HG03108 (cell line): ENCODE measurements around the gene MAFB.

Experiments used
- ATAC-seq: cut with Tn5 transposase; IDR thresholded peaks from one replicate; pipeline ENCODE4 v1.9.1; 2021; ENCODE audit warnings: moderate library complexity; ENCODE audit not compliant: unreplicated experiment

MAFB gene

DNA sequence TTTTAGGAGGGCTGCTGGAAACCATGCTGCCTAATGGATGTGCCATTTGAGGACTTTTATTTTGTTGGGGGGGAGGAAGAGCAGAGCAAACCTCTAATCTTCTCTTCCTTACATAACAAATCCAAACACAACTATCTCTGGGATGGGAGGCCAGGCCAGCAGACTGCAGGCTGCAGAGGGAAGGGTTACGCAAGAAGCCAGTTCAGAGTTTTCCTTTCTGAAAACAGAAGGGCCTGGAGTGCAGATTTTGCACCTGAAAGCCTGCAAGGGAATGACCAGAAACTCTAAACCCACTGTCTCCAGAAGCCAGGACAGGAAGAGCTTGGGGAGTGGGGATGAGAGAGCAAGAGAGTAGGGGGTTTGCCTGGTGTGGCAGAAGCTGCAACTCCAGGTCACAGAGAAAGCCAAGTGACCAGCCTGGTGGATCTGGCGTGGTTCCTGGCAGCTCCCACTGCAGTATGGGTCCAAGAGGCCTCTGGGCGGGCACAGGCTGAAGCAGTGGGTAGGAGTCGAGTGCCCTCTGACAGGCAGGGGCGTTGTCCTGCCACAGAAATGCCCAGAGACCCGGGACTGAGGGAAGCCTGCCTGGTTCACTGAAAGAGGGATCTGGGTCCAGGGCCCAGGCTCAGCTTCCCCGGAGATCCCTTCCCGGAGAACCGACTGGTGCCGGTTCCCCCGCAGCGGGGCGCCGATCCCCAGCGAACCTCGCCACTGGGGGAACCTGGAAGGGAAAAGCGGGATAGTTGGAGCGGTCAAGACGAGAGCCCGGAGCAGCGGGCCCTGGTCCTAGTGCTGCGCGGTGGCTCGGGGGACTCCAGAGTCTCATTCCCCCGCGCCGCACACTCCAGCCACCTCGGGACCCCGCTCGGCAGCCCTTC lies 6.7 kb downstream of the MAFB start:
- ATAC-seq: no peak

DNA sequence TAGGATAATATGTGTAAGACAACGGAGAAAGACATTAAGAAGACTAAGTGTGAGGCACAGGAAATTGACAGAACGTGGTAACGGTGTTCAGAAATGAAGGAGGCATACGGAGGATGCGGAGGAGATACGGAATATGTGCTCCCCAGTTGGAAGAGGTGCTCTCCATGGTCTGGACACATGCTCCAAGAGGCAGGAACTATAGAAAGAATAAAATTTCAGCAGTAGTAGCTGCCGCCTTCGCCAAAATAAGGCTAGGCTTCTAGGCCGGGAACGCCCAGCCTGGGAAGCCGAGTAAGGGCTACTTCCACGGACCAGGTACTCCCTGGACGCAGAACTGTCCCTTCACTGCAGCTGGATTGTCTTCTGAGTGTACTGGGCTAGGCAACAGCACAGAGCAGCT lies 7.4 kb downstream of the MAFB start:
- no peak for ATAC-seq

DNA sequence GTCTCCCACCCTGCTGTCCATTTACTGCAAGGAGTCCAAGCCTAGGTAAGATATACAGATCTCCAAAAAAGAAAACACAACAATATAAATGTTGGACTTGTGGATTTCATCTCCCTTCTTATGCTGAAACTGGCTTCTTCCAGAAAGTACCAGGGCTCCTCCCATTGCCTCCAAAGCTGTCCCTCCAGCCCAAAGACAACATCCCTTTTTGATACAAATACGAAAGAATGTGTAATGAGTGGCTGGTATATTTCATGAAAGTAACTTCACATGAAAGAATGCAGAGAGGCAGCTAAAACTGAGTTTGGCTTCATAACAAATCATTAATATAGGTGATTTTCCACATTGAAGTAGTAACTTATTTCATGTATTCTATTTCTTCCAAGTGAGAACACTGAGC lies 7.9 kb downstream of the MAFB start:
- ATAC-seq: no peak

DNA sequence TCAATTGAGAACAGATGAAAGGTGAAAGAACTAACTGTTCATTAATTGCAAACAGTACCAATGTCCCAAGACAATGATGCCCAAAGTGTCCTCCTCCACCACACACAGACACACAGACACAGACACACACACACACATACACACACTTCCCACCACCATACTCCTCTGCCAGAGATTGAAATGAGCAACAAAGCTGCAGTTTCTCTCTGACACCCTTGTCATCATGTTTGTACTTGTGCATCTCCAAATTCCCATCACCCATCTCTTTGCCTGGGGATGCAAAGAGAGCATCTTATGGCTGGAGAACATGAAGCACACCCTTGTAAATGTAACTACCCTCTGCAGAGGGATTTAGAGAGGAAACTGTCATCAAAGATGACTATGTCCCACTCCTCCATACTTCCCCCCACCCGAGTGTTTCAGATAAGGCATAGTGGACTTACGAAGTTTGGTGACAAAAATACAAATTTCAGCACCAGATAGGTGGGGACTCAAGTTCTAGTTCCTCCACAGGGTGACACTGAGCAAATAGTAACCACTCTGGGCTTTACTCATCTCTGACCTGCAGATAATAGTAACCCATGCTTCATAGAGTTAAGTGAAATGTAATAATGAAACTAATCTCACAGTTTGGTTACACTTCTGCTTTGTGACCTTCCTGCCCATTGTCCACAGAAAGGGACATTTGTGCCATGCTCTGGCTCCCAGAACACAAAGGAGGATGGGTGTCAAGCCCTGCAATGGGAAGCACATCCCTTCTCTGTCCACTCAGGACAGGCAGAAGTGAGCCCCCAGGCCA lies 8.7 kb downstream of the MAFB start:
- peak; percentile 70 for ATAC-seq

DNA sequence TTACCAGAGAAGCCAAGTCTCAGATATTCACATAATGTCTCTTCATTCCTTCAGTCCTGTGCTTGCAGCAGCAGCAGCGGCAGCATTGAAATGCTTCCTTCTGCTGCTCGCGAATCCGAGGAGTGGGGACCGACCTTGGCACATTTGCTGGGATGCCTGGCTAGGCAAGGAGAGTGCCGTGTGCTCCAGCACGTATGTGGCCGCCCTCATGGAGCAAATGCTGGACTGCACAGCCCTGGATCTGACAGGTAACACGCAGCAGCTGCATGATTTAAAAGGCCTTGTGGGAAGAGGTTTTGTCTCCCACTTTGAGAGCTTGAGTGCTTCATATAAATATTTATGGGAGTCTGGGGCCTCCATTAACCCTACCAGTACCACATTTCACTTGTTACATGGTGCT lies 9.9 kb downstream of the MAFB start:
- no peak for ATAC-seq

DNA sequence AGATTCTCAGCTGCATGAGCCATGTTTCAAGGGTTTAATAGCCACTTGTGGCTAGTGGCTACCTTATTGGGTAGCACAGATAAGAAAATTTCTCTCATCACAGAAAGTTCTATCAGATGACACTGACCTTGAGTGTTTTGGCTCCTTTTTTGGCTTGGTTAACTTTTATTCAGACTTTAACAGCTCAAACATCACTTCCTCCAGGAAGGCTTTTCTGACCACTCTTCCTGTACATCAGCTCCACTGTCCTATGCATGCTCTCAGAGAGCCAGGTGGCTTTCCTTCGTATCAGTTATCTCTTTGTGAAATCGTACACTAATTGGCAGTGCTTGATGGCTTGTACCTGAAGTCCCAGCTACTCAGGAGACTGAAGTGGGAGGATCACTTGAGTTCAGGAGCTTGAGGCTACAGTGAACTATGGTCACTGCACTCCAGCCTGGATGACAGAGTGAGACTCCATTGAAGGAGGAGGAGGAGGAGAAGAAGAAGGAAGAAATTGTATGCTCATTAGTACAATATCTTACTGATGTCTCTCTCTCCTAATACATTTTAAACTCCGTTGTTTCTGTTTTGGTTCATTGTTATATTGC lies 10.7 kb downstream of the MAFB start:
- no peak for ATAC-seq

DNA sequence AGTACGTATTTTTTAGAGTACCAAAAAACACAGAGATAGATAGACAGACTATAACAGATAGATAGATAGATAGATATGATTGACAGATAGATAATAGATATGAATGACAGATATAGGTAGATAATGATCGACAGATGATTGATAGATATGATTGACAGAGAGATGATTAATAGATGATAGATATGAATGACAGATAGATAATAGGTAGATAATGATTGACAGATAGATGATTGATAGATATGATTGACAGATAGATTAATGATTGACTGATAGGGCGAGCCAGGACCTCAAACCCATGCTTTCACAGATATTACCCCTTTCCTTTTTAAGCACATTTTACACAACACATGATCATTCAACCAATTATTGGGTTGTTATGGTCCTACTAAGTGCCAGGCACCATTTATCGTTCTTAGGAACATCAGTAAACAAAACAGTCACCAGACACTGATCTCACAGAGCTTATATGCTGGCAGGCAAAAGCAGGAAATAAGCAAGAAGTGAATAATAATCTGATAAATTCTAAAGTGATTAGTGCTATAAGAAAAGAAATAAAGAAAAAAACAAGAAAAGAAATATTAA lies 11.6 kb downstream of the MAFB start:
- no peak for ATAC-seq

DNA sequence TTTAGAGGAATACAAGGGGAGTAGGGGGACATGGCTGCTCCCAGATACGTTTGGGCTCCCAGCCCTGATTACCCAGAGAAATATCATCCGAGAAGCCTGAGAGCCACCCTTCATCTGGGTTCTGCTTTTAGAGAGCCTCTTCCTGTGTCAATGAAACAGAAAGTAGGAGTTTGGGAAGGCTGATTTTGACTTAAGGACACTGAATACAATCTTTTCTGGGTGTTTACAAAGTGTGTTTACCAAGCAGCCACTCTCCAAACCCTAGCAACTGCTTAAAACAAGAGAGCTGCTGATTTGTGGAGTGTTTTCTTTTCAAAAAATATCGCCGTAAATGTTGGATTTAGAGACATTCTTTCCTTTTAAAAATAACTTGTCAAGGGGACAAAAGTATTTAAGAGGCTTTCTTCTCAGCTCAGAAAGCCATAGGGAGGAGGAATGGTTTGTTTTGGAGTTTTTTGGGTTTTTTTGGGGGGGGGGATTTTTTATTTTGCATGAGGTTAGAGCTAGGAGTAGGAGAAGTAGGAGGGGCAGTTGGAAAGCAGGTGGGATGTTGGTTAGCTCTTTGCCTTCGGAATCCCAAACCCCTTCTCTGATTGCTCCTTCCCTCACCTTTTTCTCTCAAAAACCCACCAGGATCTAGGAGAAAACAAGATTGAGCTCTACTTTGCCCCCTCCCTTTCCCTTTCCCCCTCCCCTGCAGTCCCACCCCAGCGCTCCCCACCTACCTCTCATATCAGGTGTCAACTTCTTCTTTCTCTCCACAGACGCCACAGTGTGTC lies 12.4 kb downstream of the MAFB start:
- no peak for ATAC-seq

DNA sequence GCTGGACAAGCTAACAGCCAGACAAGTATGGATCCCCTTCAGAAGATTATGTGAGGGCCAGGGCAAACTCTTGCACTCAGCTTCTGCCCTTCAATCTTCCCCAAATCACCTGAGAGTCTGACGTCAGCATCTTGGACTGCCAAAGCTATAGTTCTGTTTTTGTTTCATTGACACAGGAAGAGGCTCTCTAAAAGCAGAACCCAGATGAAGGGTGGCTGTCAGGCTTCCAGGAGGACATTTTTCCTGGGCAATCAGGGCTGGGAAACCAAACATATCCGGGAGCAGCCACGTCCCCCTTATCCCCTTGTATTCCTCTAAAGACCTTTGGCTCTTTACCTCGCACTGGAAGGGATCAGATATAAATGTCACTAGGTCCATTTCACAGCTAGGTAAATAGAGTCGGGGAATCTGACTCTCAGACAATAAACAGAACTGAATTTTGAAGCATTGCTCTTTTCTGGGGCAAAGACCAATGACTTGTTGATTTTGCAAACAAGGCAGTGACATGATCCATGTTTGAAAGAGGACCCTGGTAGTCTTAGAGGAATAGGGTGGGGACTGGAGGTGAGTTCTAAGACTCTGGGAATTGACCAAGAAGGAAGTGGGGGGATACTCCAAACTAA lies 13.3 kb downstream of the MAFB start:
- ATAC-seq: no peak

DNA sequence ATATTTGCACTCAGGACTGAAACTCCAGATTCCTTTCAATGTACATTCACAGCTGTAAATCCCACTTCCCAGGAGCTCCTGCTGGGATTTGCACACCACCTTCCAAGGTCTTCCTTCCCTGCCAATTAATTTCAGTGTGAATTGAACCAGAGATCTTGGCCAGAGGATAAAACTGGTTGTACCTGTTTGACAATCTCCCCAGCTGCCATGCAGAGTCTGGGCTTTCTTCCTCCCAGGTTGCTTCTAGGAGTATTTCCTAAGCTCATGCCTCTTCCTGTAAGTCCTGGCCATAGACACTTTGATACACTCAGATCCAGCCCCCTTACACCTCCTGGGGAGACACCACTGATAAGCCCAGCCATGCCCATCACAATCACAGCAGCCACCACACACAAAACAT lies 15.6 kb downstream of the MAFB start:
- no peak for ATAC-seq

DNA sequence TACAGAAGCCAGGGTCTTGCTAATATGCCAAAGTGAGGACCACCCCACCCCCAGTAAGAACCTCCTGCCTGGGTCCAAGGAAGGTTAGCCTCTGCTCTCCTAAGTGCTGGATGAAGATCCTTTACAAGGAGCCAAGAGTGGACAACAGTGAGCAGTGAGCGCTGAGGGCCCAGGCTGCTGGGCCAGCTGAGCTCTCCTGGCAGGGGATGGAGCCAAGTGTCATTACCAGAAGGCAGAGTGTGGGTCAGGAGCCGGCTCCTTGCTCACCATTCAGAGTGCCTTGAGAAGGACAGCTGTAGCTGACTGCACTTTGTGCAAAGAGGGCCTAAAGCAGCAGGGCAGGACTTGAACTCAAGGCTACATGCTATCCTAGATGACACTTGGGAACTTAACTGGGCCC lies 16.9 kb downstream of the MAFB start:
- no peak for ATAC-seq

DNA sequence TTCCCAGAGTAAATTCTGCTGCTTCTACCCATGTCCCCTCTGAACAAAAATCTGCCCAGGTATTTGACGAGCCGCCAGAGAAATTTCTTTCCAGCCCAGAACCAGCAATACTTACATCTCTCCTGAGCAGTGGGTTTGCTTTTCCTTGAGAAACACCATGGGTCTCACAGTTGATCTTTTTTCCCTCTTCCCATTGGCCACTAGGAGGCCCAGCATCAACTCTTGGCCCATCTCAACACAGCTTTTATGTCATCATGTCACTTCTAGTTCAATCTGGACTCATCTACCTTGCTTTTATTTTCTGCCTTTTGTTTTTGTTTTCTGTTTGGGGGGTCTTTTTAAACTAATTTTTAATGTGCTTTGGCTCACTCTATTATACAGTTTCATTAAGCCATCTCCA lies 18.8 kb downstream of the MAFB start:
- ATAC-seq: no peak

DNA sequence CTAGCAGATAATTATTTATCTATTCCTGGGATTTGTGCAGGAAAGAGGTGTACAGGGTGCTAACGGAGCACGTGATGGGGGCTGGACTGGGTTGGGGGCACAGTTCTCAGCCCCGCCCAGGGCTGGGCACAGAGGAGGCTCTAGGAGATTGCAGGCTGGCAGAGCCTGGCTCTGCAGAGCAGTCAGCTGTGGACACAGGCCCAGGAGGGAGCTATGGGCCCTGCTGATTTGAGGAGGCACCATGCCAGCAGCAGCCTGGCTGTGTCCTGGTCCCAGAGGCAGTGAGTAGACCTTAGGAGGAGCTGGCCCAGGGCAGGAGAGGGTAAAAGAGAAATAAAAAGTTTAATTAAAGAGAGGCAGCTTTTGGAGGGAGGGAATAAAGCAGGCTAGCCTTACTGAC lies 19.3 kb downstream of the MAFB start:
- no peak for ATAC-seq

DNA sequence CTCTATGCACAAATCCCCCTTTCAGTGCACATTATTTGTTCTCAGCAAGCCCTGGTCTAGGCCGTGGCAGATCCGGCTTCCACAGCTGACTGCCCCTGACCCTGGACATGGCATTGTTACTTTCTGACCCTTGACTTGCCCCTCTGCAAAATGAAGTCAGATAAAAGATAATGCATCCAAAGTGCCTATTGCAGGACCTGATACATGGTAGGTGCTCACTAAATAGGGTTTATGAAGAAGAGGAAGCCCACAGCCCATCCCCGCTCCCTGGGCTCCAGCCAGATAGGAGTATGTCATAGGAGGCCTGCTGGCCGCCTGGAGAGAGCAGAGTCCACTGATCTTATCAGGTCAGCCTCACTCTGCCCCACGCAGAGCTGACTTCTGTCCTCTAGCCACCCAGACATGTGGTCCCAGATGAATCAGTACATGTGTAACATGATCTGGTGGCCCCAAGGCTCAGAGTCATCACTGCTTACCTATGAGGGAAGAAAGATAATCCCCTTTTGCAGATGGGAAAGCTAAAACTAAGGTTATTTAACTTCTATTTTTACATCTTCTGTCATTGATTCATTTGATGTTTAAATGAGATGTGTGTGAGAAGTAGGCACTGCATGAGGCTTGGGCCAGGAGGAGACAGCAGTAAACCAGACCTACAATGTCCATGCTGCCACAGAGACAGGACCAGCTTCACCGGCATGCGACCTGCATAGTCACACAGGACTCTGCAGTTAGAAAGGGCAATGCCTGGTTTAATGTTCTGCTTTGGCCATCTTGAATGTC lies 20.4 kb downstream of the MAFB start:
- no peak for ATAC-seq

DNA sequence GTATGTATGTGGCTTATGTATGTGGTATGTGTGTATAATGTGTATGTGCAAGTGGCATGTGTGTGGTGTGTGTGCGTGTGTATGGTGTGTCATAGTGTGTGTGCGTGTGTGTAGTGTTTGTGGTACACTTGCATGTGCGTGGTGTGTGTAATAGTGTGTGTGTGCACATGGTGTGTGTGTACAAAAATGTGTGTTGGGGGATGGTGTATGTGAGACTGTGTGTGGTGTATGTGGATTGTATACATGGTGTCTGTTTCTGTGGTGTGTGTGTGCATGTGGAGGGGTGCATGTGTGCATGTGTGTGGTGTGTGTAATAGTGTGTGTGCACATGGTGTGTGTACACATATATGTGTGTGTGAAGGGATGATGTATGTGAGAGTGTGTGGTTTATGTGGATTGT lies 21.5 kb downstream of the MAFB start:
- ATAC-seq: no peak

DNA sequence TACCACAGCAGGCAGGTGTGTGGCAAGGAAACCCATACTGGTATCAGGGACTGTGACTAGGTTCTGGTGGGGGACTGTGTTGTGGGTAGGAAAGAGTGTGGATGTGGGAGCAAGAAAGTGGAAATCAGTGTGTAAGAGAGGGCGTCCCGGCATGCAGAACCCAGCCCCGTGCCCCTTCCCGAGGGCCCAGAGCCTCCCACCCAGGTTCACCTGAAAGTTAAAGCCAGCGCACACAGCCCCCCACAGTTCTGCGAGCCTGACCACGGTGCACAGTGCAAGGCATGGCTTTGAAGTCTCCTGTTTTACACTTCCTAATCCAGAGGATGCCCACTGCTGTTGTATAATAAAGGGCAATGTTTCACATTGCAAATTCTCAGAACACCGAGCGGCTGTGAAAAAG lies 22.7 kb downstream of the MAFB start:
- ATAC-seq: no peak

DNA sequence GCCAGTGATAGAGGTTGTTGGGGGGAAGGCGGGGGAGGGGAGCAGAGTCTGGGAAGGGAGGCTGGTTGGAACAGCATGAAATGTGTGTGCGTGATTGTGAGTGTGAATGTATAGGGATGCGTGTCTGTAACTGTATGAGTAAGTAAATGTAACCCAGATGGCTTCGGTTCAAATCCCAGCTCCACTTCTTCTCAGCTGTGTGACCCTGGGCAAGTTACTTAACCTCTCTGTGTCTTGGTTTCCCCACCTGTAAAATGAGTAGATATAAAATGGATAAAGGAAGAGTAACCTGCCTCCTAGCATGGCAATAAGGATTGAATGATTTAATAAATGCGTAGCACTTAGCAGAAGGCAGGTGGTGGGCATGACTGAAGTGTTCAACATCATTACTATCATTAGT lies 24.1 kb downstream of the MAFB start:
- ATAC-seq: no peak

DNA sequence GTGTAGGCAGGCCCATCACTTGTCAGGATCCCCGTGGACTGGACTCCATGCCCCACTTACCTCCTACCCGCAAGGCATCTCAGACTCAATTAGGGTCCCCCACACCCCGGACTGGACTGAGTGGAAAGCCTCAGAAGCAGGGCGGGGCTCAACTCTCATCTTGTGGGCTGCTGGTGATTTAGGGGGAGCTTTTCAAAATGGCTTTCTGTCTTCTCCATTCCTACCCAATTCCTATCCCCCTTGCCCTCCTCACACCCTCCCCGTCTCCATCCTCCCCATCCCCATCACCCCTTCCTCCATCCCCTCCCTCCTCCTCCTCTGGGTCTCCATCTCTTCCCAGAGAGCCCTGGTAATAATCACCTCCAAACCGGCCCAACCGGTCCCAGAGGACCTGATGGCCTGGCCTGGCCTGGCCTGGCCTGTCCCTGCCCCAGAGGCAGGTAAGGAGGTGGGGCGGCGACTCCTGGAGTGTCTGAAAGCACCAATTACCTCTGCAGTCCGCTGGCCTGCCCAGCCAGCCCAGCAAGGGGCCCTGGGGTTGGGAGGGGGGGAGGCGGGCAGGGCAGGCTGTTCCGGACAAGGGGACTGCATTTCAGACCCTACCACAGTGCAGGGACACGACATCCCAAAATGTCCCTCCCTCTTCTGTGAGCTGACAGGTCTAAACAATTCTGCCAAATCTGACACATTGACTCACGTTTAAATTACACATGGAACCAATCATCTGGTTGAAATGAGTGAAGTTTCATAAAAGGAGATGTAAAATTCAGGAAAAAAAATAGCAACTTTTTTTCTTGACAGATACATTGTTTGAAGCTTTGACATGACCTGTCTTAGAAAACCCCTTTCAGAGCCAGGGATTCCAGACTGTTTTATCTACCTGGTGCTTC lies 24.8 kb downstream of the MAFB start:
- ATAC-seq: no peak
